GM19397 (cell line): ENCODE results near the gene SLC16A13.
"Not testable (repeated sequence)": the region's sequence is repeated elsewhere in the genome, so short reads cannot be mapped to it uniquely, and the experiment has no call there.

ENCODE experiments used
- ATAC-seq: cut with Tn5 transposase; IDR thresholded peaks from one replicate; pipeline ENCODE4 v1.9.1; 2021; ENCODE audit warnings: mild to moderate bottlenecking, moderate library complexity; ENCODE audit not compliant: unreplicated experiment

SLC16A13 gene, protein sequence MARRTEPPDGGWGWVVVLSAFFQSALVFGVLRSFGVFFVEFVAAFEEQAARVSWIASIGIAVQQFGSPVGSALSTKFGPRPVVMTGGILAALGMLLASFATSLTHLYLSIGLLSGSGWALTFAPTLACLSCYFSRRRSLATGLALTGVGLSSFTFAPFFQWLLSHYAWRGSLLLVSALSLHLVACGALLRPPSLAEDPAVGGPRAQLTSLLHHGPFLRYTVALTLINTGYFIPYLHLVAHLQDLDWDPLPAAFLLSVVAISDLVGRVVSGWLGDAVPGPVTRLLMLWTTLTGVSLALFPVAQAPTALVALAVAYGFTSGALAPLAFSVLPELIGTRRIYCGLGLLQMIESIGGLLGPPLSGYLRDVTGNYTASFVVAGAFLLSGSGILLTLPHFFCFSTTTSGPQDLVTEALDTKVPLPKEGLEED

DNA sequence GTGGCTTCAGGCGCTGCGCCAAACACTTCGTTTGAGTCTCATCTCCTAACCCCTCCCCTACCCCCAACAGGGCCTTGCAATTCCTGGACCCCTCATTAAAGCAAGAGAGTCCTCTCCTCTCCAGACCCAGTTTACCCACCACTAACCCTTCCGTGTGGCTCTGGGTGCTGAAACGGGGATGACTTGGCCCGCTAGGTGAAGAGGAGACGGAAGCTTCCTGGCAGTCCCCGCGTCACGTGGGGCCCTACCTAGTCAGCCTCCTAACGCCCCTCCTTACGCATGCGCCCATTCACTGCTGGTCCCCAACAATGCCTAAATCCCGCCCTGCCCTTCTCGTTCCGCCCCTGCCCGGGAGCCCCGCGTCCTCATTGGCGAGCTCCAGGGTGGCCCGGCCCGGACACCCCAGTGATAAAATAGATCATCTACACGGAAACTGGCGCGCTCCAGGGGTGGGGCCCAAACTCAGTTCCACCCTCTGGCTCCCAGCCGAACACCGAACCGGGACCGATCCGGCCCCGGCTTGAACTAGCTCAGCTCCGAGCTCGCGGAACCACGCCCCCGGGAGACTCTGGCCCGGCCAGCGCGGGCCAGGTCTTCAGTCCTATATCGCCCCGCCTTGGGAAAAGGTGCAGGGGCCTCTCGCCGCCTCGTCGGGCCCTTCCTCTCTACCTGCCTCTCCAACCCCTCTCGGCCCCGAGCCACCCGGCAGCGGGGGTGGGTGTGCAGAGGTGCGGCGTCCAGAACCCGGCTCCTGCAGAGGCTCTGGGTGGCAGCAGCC is at the start of gene SLC16A13:
Gene SLC16A13, plus strand, starts transcription at position 425 of the 778 bp plus-strand sequence. CDS start 368 bp downstream, outside the sequence.
- ATAC-seq = peak; percentile 93

DNA sequence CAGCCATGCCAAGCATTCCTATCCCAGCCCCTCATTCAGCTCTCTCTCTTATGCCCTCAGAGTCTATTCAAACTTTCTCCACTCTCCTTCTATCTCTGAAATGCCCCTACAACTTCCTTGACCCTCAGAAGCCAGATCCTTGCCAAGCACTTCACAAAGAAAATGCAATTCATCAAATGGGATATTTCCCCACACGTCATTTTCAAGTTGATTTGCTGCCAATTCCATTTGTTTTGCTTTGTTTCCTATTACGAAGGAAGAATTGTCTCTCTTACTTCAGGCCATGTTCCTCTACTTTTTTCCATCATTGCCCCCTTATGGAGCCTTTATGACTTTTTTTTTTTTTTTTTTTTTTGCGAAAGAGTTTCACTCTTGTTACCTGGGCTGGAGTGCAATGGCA is 49.1 kb upstream of the SLC16A13 start:
- ATAC-seq = no peak

DNA sequence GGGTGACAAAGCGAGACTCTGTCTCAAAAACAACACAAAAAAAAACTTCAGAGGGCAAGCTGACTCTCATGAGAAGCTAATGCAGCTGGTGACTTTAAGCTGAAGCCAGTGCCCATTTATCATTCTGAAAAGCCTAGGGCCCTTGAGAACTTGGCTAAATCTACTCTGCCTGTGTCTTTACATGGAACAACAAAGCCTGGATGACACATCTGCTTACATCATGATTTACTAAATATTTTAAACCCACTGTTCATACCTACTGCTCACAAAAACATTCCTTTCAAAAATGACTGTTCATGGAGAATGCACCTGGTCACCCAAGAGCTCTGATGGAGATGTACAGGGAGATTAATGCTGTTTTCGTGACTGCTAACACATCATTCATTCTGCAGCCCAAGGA is 46.0 kb upstream of the SLC16A13 start:
- ATAC-seq = no peak

DNA sequence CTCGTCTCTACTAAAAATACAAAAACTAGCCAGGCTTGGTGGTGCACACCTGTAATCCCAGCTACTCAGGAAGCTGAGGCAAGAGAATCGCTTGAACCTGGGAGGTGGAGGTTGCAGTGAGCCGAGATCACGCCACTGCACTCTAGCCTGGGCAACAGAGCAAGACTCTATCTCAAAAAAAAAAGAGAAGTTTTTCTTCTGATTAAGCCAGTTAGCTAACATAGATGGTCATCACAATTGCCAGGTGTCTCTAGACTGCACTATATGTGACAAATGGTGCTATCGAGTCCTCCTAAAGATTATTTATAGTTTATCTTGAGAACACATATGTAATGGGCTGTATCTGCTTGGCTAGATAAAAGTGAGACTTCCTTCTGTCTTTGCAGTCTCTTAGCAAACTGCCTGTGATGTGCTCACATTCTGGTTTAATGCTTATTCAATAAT is 42.2 kb upstream of the SLC16A13 start:
- not testable (repeated sequence) for ATAC-seq

DNA sequence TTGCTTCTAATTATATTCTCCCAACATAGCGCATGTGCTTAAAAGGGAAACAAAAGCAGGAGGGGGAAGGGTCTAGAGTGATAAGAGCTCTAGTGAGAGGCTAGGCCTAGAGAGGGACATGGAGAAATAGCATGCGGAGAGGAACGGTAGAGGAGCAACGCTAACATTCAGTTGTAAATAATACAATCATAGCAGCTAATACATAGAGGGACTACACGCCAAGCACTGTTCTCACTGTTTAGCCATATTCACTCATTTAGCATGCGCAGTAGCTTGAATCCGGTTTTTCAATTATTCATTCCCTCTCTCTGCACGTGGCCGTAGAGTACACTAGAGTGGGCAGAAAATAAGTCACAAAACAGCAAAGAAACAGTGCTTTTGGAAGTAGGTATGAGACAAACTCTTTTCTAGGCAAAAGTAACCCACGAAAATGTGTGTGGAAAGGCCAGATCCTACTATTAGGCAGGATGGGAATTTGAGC is 41.7 kb upstream of the SLC16A13 start:
- no peak for ATAC-seq

DNA sequence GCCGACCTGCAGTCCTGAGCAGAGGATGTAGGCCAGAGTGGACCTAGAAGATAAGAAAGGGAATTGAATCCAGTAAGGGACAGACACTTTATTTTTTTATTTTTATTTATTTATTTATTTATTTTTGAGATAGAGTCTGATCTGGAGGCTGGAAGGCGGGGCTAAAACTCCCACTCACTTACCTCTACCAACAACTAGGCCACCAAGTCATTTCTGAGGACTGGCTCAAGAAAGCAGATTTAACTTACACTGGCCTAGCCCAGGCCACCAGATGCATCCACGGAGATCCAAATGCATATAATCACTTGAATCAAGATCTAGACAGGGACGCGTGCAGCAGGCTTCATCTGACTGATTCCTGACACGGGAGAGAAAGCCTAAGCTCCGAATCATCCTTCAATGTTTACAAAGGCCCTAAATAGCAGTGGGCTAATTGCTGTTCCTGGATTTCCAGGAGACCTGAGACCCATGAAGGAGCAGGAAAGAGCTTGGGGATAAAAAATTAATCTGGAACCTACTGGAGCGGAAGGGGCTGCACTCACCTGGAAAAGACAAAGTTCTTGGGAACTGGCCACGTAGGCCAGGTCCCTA is 41.1 kb upstream of the SLC16A13 start:
- ATAC-seq = no peak

DNA sequence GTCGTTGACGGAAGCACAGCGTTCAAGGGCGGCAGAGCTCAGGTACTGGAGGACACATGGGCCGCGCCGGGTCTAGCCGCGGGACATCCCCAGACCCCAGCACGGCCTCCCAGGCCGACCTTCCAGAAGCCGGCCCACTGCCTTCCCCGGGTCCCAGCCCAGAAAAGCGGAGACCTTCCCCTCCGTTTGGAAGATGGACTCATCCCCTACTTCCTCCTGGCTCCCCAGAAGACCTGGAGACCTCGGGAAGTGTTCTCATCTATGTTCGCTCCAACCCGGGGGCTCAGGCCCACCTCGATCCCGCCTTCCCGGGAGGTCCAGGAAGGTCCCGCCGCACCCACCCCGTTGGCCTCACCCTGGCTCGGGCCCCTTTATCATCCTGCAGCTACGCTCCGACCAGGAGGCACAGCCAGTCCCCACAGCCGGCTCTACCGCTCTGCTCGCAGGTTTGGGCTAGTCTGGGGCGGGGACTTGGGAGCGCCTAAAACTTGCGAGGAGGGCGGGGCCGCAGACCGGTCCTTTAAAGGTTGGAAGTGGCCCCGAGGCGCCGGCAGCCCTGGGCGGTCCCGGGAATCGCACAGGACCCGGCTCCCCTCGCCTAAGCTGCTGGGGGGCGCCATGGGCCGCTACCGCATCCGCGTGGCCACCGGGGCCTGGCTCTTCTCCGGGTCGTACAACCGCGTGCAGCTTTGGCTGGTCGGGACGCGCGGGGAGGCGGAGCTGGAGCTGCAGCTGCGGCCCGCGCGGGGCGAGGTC is 40.1 kb upstream of the SLC16A13 start, which contains the start of gene ALOX12:
Gene ALOX12, plus strand, starts transcription at position 550 of the 756 bp plus-strand sequence. Its CDS starts 69 bp downstream, at position 619.
- ATAC-seq = no peak

DNA sequence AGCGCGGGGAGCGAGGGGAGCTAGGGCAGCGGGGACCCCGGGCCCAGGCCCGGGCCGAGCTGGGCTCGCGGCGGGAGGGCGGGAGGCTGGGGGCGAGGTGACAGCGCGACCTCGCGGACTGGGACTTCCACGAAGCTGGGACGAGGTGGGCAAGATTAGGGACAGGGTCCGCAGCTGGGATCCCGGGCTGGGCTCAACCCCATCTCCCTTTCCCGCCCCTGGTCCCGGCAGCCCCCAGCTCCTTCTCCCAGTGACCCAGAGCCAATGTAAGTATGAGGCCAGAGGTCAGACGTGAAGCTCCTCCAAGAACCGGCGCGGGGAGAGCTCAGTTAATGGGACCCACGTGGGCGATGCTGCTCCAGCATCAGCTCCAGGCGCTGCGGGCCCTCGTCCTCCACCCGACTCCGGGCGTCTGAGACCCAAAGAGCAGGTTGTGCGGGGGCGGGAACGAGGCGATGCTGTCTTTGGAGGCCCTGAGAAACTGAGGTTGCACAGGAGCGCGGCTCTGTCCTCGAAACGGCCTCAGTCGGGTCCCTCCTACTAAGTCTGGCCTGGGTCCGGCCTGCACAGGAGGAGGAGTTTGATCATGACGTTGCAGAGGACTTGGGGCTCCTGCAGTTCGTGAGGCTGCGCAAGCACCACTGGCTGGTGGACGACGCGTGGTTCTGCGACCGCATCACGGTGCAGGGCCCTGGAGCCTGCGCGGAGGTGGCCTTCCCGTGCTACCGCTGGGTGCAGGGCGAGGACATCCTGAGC is 39.4 kb upstream of the SLC16A13 start:
- no peak for ATAC-seq

DNA sequence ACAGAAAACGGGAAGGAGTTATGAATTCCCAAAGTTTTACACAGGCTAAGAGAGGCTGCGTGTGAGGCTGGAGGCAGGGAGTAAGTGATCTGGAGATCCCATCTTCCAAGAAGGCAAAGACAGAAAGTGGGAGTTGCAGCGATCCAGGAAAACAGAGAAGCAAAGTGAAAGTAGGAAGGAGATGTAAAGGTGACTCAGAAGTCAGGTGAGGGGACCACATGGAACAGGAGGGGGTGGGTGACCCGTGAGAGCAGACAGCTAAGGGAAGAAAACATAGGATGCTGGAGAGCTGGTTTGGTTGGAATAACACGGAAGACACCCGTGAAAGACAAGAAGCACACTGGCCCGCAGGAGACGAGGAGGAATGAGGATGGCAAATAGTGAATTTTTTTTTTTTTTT is 38.6 kb upstream of the SLC16A13 start:
- ATAC-seq = no peak

DNA sequence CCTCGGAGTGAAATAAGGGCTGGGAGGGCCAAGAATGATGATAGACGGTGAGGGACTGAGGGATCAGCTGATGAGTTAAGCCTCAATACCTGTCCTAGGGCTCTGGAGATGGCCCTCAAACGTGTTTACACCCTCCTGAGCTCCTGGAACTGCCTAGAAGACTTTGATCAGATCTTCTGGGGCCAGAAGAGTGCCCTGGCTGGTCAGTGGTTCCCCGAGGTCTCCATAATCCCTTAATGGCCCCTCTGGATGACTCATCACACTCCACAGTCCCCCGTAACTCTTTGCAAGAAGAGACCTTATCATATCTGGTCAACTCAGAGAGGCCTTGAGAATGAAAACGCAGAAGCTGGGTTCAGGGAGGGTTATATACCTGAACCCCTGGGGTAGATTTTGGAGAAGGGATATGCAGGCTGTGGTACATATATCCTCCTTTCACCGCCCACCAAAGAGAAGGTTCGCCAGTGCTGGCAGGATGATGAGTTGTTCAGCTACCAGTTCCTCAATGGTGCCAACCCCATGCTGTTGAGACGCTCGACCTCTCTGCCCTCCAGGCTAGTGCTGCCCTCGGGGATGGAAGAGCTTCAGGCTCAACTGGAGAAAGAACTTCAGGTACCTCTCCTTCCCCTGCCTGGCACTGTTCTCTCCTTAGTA is 36.8 kb upstream of the SLC16A13 start:
- no peak for ATAC-seq

DNA sequence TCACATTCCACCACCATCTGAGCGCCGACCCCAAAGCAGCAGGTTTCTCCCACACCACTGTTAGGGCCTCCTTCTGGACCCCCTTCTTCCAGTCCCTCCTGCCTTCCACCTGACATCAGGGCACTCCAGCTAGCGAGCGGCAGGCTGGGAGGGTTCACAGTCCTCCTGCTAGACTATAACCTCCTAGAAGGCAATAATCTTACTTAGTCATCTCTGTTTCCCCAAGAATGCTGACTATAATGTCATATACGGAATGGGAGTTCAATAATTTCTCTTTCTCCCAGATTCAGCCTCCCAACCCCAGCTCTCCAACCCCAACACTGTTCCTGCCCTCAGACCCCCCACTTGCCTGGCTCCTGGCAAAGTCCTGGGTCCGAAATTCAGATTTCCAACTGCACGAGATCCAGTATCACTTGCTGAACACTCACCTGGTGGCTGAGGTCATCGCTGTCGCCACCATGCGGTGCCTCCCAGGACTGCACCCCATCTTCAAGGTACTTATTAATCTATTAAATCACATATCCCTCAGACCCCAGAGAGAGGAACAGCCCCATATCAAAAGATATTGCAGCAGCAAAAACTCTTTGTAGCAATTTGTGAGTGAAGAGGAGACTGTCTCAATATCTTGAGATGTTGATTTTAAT is 34.4 kb upstream of the SLC16A13 start:
- ATAC-seq = no peak

DNA sequence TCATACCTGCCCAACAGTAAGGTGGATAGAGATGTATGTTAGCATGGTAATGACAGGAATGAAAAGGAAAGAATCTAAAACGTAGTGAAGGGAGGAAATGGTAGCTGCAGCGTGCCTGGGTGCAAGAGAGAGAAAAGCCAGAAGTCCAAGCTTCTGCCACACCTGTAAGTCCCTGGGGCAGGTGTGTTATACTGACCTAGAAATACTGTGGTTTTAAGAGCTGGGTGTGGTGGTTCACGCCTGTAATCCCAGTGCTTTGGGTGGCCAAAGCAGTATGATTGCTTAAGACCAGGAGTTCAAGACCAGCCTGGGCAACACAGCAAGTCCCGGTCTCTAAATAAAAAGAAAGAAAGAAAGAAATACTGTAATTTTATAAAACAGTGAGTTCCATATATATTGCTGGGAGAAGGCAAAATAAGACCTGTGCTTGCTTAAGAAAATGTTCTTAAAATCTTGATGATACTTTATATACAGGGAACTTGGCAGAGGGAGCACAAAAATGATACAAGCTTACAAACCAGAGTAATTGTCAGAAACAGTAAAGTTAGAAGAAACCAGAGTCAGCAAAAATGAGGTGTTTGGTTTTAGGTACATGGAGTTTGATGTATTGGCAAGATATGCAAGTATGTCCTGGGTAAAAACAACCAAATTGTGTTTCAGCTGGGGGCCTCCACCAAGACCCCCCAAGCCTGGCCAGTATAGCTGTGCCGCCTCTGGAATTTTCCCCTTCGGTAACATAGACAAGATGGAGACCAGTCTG is 33.3 kb upstream of the SLC16A13 start:
- no peak for ATAC-seq

DNA sequence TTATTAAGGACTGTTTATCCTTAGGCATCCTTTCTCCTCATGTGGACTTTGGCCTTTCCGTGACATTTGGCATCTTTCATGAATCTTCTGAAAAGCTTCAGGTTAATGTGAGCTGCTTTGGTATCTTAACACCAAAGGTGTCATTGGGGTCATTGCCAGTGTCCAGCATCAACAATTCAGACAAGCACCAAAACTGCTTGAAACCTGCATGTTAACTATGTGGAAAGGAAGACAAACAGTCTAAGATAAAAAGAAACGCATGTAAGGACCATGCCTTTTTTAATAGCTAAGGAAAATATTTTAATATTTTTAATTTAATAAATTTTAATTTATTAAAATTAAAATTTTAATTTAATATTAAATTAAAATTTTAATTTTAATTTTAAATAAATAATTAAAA is 32.1 kb upstream of the SLC16A13 start:
- ATAC-seq = no peak

DNA sequence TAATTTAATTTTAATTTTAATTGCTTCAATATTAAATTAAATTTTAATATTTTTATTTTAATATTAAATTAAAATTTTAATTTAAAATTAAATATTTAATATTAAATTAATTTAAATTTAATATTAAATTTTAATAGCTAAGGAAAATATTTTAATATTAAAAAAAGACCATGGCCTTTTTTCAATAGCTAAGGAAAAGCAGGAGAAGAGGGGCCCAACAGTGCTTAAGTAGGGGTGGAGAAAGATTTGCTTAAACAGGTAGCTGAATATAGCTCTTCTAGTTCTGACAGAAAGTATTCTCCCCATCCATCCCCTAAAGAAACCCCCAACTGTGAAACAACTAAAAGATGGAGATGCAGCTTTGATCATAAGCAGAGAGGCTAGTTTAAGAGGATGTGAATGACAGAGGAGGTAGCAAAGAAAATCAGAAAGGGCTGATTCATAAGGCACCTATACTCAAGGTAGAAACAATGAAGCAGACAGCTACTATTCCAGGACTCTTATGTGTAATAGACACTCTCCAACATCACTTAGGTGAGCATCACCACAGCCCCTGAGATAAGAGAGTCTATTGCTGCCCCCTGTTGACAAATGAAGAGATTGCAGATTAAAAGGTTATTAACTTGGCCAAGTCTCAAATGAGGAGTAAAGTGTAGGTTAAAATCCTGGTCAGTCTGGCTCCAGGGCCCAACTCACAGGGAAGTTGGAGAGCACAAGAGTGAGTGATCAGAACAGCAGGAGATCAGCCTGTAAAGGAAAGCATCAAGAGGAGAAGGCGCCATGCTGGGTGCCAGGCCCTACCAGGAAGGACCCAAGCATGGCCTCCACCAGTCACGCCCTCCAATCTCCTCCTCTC is 31.2 kb upstream of the SLC16A13 start:
- ATAC-seq = no peak

DNA sequence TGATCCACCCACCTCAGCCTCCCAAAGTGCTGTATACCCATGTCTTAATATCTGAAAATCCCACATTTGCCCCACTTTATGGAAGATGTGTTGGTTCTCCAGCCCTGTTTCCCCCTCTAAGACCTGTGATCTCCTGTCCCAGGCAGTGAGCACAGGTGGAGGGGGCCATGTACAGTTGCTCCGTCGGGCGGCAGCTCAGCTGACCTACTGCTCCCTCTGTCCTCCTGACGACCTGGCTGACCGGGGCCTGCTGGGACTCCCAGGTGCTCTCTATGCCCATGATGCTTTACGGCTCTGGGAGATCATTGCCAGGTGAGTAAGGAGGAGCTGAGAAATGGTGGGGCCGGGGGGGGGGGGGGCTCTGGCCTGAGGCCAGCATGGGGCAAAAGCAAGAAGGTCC is 30.1 kb upstream of the SLC16A13 start:
- ATAC-seq = no peak

DNA sequence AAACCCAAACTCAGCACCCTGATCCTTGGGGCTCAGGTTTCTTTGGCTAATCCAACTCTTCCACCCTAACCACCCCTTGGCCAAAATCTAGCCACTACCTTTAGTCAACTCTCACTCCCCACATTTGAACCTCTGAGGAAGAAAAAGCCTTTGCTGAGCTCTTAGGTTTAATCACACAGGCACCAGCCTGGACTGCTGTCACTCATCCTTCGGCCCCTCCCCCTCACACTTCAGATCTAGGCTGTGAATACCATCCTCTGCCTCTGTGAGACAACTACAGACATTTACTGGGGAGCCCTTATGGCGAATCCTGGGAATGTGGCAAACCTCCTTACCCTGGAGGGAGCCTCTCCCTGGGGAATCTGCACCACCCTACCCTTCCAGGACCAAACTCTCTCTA is 28.7 kb upstream of the SLC16A13 start:
- no peak for ATAC-seq

DNA sequence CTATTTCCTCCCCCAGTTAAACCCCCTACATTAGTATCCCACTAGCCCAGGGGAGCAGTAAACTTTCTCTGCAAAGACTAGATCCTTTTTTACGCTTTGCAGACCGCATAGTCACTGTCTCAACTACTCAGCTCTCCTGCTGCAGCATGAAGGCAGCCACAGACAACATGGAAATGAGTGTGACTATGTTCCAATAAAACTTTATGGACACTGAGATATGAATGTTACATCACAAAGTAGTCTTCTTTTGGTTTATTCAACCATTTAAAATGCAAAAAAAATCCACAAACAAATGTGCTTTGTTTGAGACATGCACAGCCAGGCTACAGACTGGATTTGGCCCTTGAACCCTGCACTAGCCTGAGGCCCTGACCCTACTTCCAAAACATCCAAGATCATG is 25.3 kb upstream of the SLC16A13 start:
- no peak for ATAC-seq
